Measurements from ENCODE around the gene BMPER.

Gene BMPER

GRCh38 chr7:33973231-33974015, 68.1 kb downstream of the BMPER start:
- H3K36me3 ChIP-seq (ENCODE audit: insufficient read depth, low read length) = no peaks in the 10 kb centered on the region
- no peaks in the 10 kb centered on the region for H3K27me3 ChIP-seq (ENCODE audit: insufficient read depth, low read length)

DNA sequence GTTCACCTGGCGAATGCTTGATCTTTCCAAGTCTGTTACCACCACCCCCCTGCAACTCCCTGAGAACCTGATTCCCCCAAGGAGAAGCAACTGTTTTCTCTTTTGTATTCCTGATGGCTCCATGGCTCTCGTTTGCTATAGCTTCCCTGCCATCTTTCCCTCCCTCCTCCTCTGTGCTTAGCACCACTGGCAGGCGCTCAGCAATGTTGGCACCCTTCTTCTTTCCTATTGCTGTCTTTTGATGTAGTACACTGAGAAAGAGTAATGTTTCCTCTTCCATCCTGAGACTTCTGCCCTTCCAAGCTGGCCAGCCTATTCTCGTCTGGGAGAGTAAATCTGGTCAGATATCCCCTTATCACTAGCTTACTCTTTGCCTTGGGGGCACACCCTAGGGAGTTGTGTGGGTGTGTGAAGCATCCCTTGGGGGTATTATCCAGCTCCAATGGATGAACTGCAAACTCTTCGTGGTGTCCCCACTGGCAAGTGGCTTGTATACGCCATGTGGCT, 74.0 kb downstream of the BMPER start:
- Histone ChIP-seq H3K4me1 (ENCODE audit: insufficient read depth, low read length) (no peaks in the 10 kb centered on the region), H3K4me3 (ENCODE audit: low read length) (no peak overlapping the region), H3K9me3 (ENCODE audit: low read length) (no peaks in the 10 kb centered on the region), H2AFZ (ENCODE audit: low read depth, low read length) (no peak overlapping the region), H3K36me3 (ENCODE audit: insufficient read depth, low read length) (no peaks in the 10 kb centered on the region), H3K27me3 (ENCODE audit: insufficient read depth, low read length) (no peaks in the 10 kb centered on the region)

More at GRCh38 chr7:33973231-33974015, 68.1 kb downstream of the BMPER start:
- Histone ChIP-seq H3K4me1 (ENCODE audit: insufficient read depth, low read length) (no peaks in the 10 kb centered on the region), H3K4me3 (ENCODE audit: low read length) (no peak overlapping the region), H3K9me3 (ENCODE audit: low read length) (no peaks in the 10 kb centered on the region), H2AFZ (ENCODE audit: low read depth, low read length) (no peak overlapping the region)

DNA sequence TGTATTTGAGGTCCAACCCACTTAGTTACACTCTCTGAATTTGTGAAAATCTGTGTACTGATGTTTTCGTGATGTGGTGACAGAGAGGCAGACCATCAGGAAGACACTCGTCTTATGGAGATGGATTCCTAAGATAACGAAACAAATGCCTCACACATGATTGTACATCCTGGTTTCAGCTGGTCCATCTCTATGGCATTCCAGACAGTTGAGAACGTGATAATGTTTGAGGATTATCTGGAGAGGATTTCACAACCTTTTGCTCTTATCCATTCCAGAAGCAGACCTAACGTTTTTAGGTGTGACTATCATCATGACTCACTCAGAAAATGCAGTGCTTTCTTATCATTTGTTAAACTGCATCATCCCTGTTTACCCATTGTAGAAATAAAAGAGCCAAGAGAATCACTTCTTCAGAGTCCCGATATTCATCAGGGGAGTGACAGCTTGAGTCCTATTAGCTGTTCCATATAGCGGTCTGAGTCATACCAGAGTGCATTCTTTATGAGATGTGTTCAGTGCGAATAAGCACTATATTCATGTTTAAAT, 74.5 kb downstream of the BMPER start:
- no peak overlapping the region for H2AFZ ChIP-seq (ENCODE audit: low read depth, low read length)
- no peaks in the 10 kb centered on the region for H3K36me3 ChIP-seq (ENCODE audit: insufficient read depth, low read length)
- H3K4me1 ChIP-seq (ENCODE audit: insufficient read depth, low read length) = no peaks in the 10 kb centered on the region
- no peaks in the 10 kb centered on the region for H3K27me3 ChIP-seq (ENCODE audit: insufficient read depth, low read length)
- no peaks in the 10 kb centered on the region for H3K9me3 ChIP-seq (ENCODE audit: low read length)
- H3K4me3 ChIP-seq (ENCODE audit: low read length) = no peak overlapping the region

GRCh38 chr7:33981226-33981625, 75.9 kb downstream of the BMPER start:
- Histone ChIP-seq H2AFZ (ENCODE audit: low read depth, low read length) (no peak overlapping the region), H3K4me1 (ENCODE audit: insufficient read depth, low read length) (no peaks in the 10 kb centered on the region), H3K27me3 (ENCODE audit: insufficient read depth, low read length) (no peaks in the 10 kb centered on the region), H3K36me3 (ENCODE audit: insufficient read depth, low read length) (no peaks in the 10 kb centered on the region), H3K9me3 (ENCODE audit: low read length) (no peaks in the 10 kb centered on the region), H3K4me3 (ENCODE audit: low read length) (no peak overlapping the region)

- Histone ChIP-seq H3K27me3 (ENCODE audit: insufficient read depth, low read length) (no peaks in the 10 kb centered on the region), H3K4me3 (ENCODE audit: low read length) (no peak overlapping the region), H3K4me1 (ENCODE audit: insufficient read depth, low read length) (no peaks in the 10 kb centered on the region), H3K36me3 (ENCODE audit: insufficient read depth, low read length) (no peaks in the 10 kb centered on the region), H2AFZ (ENCODE audit: low read depth, low read length) (no peak overlapping the region), H3K9me3 (ENCODE audit: low read length) (no peaks in the 10 kb centered on the region)
Observed at GRCh38 chr7:33981671-33982424, 76.5 kb downstream of the BMPER start.

DNA sequence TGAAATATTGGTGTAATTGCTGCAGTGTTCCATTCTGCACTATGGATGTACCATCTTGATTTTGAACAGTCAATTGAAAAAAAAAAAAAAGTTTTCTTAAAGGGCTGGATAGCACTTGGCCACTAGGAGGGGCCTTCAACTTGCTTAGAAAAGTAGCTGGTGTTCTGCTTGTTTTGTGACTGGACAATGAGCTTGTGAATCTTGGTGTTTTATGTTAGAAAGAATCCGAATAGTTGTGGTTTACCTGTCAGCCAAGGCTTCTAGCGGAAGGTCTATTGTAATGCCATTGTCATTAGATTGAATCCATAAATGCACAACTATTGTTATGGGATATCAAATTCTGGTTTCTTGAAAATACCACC, 77.1 kb downstream of the BMPER start:
- Histone ChIP-seq H3K36me3 (ENCODE audit: insufficient read depth, low read length) (no peaks in the 10 kb centered on the region), H3K9me3 (ENCODE audit: low read length) (no peaks in the 10 kb centered on the region), H2AFZ (ENCODE audit: low read depth, low read length) (no peak overlapping the region), H3K27me3 (ENCODE audit: insufficient read depth, low read length) (no peaks in the 10 kb centered on the region), H3K4me1 (ENCODE audit: insufficient read depth, low read length) (no peaks in the 10 kb centered on the region), H3K4me3 (ENCODE audit: low read length) (no peak overlapping the region)

- H2AFZ ChIP-seq (ENCODE audit: low read depth, low read length) = no peak overlapping the region
- H3K9me3 ChIP-seq (ENCODE audit: low read length) = no peaks in the 10 kb centered on the region
- no peak overlapping the region for H3K4me3 ChIP-seq (ENCODE audit: low read length)
- H3K4me1 ChIP-seq (ENCODE audit: insufficient read depth, low read length) = no peaks in the 10 kb centered on the region
- H3K36me3 ChIP-seq (ENCODE audit: insufficient read depth, low read length) = no peaks in the 10 kb centered on the region
- H3K27me3 ChIP-seq (ENCODE audit: insufficient read depth, low read length) = no peaks in the 10 kb centered on the region
Observed at GRCh38 chr7:33986451-33986850, 81.1 kb downstream of the BMPER start.

- no peak overlapping the region for H2AFZ ChIP-seq (ENCODE audit: low read depth, low read length)
- H3K4me1 ChIP-seq (ENCODE audit: insufficient read depth, low read length) = no peaks in the 10 kb centered on the region
- H3K4me3 ChIP-seq (ENCODE audit: low read length) = no peak overlapping the region
- H3K36me3 ChIP-seq (ENCODE audit: insufficient read depth, low read length) = no peaks in the 10 kb centered on the region
- no peaks in the 10 kb centered on the region for H3K27me3 ChIP-seq (ENCODE audit: insufficient read depth, low read length)
- no peaks in the 10 kb centered on the region for H3K9me3 ChIP-seq (ENCODE audit: low read length)
Observed at GRCh38 chr7:33986951-33987947, 81.9 kb downstream of the BMPER start.

DNA sequence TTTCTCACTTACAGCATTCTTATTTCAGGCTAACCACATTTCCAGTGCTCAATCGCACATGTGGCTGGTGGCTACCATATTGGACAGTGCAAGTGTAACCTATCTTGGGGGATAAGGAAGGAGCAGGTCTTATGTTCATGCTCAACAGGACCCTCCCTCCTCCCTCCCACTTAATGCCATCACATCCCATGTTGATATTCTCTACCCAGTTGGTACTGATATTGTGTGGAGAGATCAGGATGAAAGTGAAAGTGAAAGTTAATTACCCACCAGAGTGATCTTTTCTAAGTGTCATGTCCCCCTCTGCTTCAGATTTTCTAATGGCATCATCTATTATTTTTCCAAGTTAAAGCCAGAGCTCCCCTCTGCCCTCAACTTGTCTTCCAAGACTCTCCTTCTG, 91.6 kb downstream of the BMPER start:
- H3K9me3 ChIP-seq (ENCODE audit: low read length) = no peaks in the 10 kb centered on the region
- no peak overlapping the region for H2AFZ ChIP-seq (ENCODE audit: low read depth, low read length)
- no peaks in the 10 kb centered on the region for H3K4me1 ChIP-seq (ENCODE audit: insufficient read depth, low read length)
- H3K27me3 ChIP-seq (ENCODE audit: insufficient read depth, low read length) = no peaks in the 10 kb centered on the region
- H3K36me3 ChIP-seq (ENCODE audit: insufficient read depth, low read length) = no peaks in the 10 kb centered on the region
- no peak overlapping the region for H3K4me3 ChIP-seq (ENCODE audit: low read length)

DNA sequence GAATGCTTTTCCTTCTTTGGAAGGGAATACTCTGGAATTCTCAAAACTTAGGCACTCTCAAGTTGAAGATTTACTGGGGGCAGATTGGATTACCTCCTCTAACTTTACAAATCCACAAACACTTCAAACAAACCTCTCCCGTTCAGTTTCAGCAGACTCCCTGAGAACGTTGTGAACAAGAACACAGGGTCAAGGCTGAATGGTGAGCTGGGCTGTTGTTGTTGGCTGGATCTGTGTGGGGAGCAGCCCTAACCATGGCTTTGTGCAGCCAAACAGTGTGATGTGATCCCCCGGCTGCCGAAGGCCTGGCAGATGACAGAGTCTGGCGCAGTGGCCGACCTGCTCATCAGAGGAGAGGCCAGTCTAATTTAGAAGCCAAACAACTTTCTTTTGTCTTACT, 93.1 kb downstream of the BMPER start:
- Histone ChIP-seq H3K4me3 (ENCODE audit: low read length) (no peak overlapping the region), H3K9me3 (ENCODE audit: low read length) (no peaks in the 10 kb centered on the region), H3K4me1 (ENCODE audit: insufficient read depth, low read length) (no peaks in the 10 kb centered on the region), H2AFZ (ENCODE audit: low read depth, low read length) (no peak overlapping the region), H3K36me3 (ENCODE audit: insufficient read depth, low read length) (no peaks in the 10 kb centered on the region), H3K27me3 (ENCODE audit: insufficient read depth, low read length) (no peaks in the 10 kb centered on the region)

GRCh38 chr7:34011017-34011695, 105.8 kb downstream of the BMPER start:
- H3K9me3 ChIP-seq (ENCODE audit: low read length) = no peaks in the 10 kb centered on the region
- no peaks in the 10 kb centered on the region for H3K4me1 ChIP-seq (ENCODE audit: insufficient read depth, low read length)
- H2AFZ ChIP-seq (ENCODE audit: low read depth, low read length) = no peak overlapping the region
- no peaks in the 10 kb centered on the region for H3K36me3 ChIP-seq (ENCODE audit: insufficient read depth, low read length)
- H3K4me3 ChIP-seq (ENCODE audit: low read length) = no peak overlapping the region
- H3K27me3 ChIP-seq (ENCODE audit: insufficient read depth, low read length) = no peaks in the 10 kb centered on the region

GRCh38 chr7:34011696-34012095, 106.4 kb downstream of the BMPER start:
- no peaks in the 10 kb centered on the region for H3K9me3 ChIP-seq (ENCODE audit: low read length)
- no peak overlapping the region for H3K4me3 ChIP-seq (ENCODE audit: low read length)
- no peak overlapping the region for H2AFZ ChIP-seq (ENCODE audit: low read depth, low read length)
- no peaks in the 10 kb centered on the region for H3K36me3 ChIP-seq (ENCODE audit: insufficient read depth, low read length)
- H3K4me1 ChIP-seq (ENCODE audit: insufficient read depth, low read length) = no peaks in the 10 kb centered on the region
- no peaks in the 10 kb centered on the region for H3K27me3 ChIP-seq (ENCODE audit: insufficient read depth, low read length)
